Ecto neural progenitor cell (in vitro differentiated cells): Measurements from ENCODE around the gene RSPO1.
"Not testable (repeated sequence)": the region's sequence is repeated elsewhere in the genome, so short reads cannot be mapped to it uniquely, and the experiment has no call there.

Experiments
- DNase-seq: peaks from one replicate; pipeline ENCODE4 v3.0.0-alpha.2; 2018; ENCODE audit warnings: low spot score

Gene RSPO1

GRCh38 chr1:37634244-37634991 lies at the start of gene RSPO1:
RSPO1 (minus strand) TSS chr1:37634892; CDS start chr1:37629661, 5,231 bp downstream.
- DNase-seq: peak; percentile 81

GRCh38 chr1:37684182-37684581 lies 49.5 kb upstream of the RSPO1 start:
- not testable (repeated sequence) for DNase-seq

- DNase-seq: peak; percentile 80
Observed at GRCh38 chr1:37682334-37682987, 47.8 kb upstream of the RSPO1 start.

GRCh38 chr1:37680933-37681332 lies 46.2 kb upstream of the RSPO1 start:
- no peak for DNase-seq

- DNase-seq: no peak
Observed at GRCh38 chr1:37677808-37678207, 43.1 kb upstream of the RSPO1 start.

- DNase-seq: no peak
Observed at GRCh38 chr1:37677143-37677439, 42.4 kb upstream of the RSPO1 start.

GRCh38 chr1:37676281-37677142 lies 41.8 kb upstream of the RSPO1 start:
- no peak for DNase-seq

GRCh38 chr1:37673920-37674319 lies 39.2 kb upstream of the RSPO1 start:
- no peak for DNase-seq

- DNase-seq: no peak
Observed at GRCh38 chr1:37672136-37672870, 37.6 kb upstream of the RSPO1 start.

GRCh38 chr1:37671261-37671660 lies 36.6 kb upstream of the RSPO1 start:
- no peak for DNase-seq

GRCh38 chr1:37670133-37670532 lies 35.4 kb upstream of the RSPO1 start:
- no peak for DNase-seq

- DNase-seq: no peak
Observed at GRCh38 chr1:37667023-37667671, 32.5 kb upstream of the RSPO1 start.

GRCh38 chr1:37666241-37666867 lies 31.7 kb upstream of the RSPO1 start:
- DNase-seq: no peak

- no peak for DNase-seq
Observed at GRCh38 chr1:37663426-37664000, 28.8 kb upstream of the RSPO1 start.

GRCh38 chr1:37662031-37662755 lies 27.5 kb upstream of the RSPO1 start:
- no peak for DNase-seq

- DNase-seq: no peak
Observed at GRCh38 chr1:37661401-37661800, 26.7 kb upstream of the RSPO1 start.

- no peak for DNase-seq
Observed at GRCh38 chr1:37660664-37661063, 26.0 kb upstream of the RSPO1 start.

- DNase-seq: no peak
Observed at GRCh38 chr1:37658486-37658885, 23.8 kb upstream of the RSPO1 start.

GRCh38 chr1:37657620-37658412 lies 23.1 kb upstream of the RSPO1 start:
- no peak for DNase-seq
